Activated CD8-positive, alpha-beta T cell treated with anti-CD3 and anti-CD28 coated beads for 36 hours (primary cell): Measurements from ENCODE around the gene ANKFY1. TPM values are rescaled to one million over a fixed set of nuclear protein-coding genes. Genes with fewer than 3 reads are reported as not detected.
"Not testable (repeated sequence)": the region's sequence is repeated elsewhere in the genome, so short reads cannot be mapped to it uniquely, and the experiment has no call there.

Experiments used
- ATAC-seq: fragments of 200-7000 bp; cut with Tn5 transposase; one replicate; pipeline ENCODE4 v1.10.0; 2021; ENCODE audit warnings: mild to moderate bottlenecking, moderate library complexity
- CTCF ChIA-PET: fragments of 350-600 bp; sonication (Branson Sonifier 250); formaldehyde crosslinking; loops from one replicate; lab custom pipeline; 2021; ENCODE audit warnings: antibody characterized with exemption; lab: Charles Lee
- POLR2A ChIA-PET: fragments of 350-600 bp; sonication (Branson Sonifier 250); formaldehyde crosslinking; loops from one replicate; lab custom pipeline; 2021; ENCODE audit warnings: antibody characterized with exemption; lab: Charles Lee
- DNase-seq: peaks from one replicate; pipeline ENCODE4 v3.0.0-alpha.2; 2020
- H3K27ac Mint-ChIP-seq: one replicate; pipeline ENCODE4 v1.8.0; 2021; ENCODE audit warnings: mild to moderate bottlenecking, mixed read lengths
- H3K27me3 Mint-ChIP-seq: one replicate; pipeline ENCODE4 v1.8.0; 2021; ENCODE audit warnings: mixed read lengths
- H3K36me3 Mint-ChIP-seq: one replicate; pipeline ENCODE4 v1.8.0; 2021; ENCODE audit warnings: low read depth, mixed read lengths
- H3K4me1 Mint-ChIP-seq: one replicate; pipeline ENCODE4 v1.8.0; 2021; ENCODE audit warnings: low read depth, mixed read lengths
- H3K4me3 Mint-ChIP-seq: one replicate; pipeline ENCODE4 v1.8.0; 2021; ENCODE audit warnings: mild to moderate bottlenecking, moderate library complexity, mixed read lengths
- H3K9me3 Mint-ChIP-seq: one replicate; pipeline ENCODE4 v1.8.0; 2021; ENCODE audit warnings: mixed read lengths
- intact Hi-C: fragments of 100-400 bp; cut with micrococcal nuclease; formaldehyde crosslinking; loops from one replicate; pipeline ENCODE4 v1.10.0; 2022
- total RNA-seq, 2 experiments: library from RNA; stranded (reverse); gene quantifications; one replicate each; pipeline ENCODE4 v1.2.3, GENCODE V29; 2021
- TF ChIP-seq, protein P1 (sequence below): fragments of 200-600 bp; IDR thresholded peaks from one replicate; pipeline ENCODE4 v1.8.0; 2022; ENCODE audit warnings: antibody characterized with exemption, mild to moderate bottlenecking

Gene ANKFY1
- total RNA-seq, 2 experiments from 2014 or later = 46.3 to 46.8 TPM

DNA sequence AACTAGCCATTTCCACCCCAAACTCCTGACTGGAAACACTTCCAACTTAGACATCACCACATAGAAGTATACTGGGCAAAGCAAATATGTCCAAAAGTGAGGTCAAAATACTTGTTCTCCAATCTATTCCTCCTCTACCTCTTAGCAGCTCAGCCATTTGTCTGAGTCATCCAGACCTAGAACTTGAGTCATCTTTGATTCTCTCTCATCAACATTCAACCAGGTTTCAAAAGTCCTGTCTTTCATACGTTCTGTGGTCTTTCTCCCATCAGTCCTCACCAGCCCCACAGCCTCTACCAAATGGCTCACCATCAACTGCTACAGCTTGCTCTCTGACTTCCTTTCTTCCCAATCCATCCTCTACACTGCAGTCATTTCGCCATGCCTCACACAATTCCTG is 6.8 kb downstream of the ANKFY1 start:
- peak; percentile 66 for ATAC-seq
- TF ChIP-seq, protein P1, sequence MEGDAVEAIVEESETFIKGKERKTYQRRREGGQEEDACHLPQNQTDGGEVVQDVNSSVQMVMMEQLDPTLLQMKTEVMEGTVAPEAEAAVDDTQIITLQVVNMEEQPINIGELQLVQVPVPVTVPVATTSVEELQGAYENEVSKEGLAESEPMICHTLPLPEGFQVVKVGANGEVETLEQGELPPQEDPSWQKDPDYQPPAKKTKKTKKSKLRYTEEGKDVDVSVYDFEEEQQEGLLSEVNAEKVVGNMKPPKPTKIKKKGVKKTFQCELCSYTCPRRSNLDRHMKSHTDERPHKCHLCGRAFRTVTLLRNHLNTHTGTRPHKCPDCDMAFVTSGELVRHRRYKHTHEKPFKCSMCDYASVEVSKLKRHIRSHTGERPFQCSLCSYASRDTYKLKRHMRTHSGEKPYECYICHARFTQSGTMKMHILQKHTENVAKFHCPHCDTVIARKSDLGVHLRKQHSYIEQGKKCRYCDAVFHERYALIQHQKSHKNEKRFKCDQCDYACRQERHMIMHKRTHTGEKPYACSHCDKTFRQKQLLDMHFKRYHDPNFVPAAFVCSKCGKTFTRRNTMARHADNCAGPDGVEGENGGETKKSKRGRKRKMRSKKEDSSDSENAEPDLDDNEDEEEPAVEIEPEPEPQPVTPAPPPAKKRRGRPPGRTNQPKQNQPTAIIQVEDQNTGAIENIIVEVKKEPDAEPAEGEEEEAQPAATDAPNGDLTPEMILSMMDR = no peak
- Mint-ChIP-seq H3K36me3 (peaks cover 49% of the 10 kb centered on the region), H3K4me1 (peaks cover 47% of the 10 kb centered on the region), H3K9me3 (peaks cover 9% of the 10 kb centered on the region), H3K27ac (peak overlapping the region; percentile 0), H3K27me3 (no peaks in the 10 kb centered on the region), H3K4me3 (no peak overlapping the region)
- ChIA-PET CTCF (interaction anchor here (1.1 to 4.8 kb wide), 2 partner anchors 7 to 10 kb away, joined by 3 to 37 read pairs; no protein-coding TSS in a partner anchor), POLR2A (interaction anchor here (1.3 to 2.2 kb wide), 2 partner anchors 11 to 12 kb away, joined by 3 to 6 read pairs; no protein-coding TSS in a partner anchor)
- intact Hi-C loops = no loop called here
- no peak for DNase-seq

DNA sequence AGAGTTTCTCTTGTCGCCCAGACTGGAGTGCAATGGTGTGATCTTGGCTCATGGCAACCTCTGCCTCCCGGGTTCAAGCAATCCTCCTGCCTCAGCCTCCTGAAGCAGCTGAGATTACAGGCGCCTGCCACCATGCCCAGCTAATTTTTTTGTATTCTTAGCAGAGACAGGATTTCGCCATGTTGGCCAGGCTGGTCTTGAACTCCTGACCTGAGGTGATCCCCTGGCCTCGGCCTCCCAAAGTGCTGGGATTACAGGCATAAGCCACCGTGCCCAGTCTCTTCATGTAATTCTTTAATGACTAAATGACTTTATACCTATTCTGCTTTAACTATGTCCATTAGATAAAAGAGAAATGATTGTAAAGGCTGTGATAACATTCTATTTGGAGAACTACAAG is 8.5 kb downstream of the ANKFY1 start:
- intact Hi-C loops, CTCF ChIA-PET, H3K9me3 Mint-ChIP-seq, ATAC-seq, H3K27ac Mint-ChIP-seq, DNase-seq, H3K27me3 Mint-ChIP-seq, H3K4me3 Mint-ChIP-seq: not testable (repeated sequence)
- H3K4me1 Mint-ChIP-seq = peaks cover 46% of the 10 kb centered on the region
- POLR2A ChIA-PET = interaction anchor here (2.0 to 2.2 kb wide), 2 partner anchors 8 to 10 kb away, joined by 5 to 6 read pairs; partner anchors contain the start of gene ANKFY1
- H3K36me3 Mint-ChIP-seq = peaks cover 38% of the 10 kb centered on the region

DNA sequence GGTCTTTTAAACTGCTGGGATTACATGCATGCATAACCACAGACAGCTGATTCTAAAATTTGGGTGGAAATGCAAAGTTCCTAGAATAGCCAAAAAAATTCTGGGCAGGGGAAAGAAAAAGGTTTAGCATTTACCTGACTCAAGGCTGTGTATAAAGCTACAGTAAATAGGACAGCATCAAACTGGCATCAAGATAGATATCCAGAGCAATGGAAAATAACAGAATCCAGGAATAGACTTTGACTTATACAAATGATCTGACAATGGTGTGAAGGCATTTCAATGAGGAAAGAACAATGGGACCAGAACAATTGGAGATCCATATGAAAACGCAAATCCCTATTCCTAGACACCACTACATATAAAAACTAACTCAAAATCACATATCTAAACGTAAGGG is 12.9 kb downstream of the ANKFY1 start:
- Mint-ChIP-seq H3K27ac (no peak overlapping the region), H3K4me1 (peaks cover 49% of the 10 kb centered on the region), H3K27me3 (no peaks in the 10 kb centered on the region), H3K9me3 (no peaks in the 10 kb centered on the region), H3K36me3 (peaks cover 11% of the 10 kb centered on the region), H3K4me3 (no peak overlapping the region)
- intact Hi-C loops = no loop called here
- ChIA-PET CTCF (interaction anchor here (1.3 to 5.4 kb wide), 8 partner anchors 8 to 53 kb away, joined by 3 to 37 read pairs (median 12); no protein-coding TSS in a partner anchor), POLR2A (interaction anchor here (1.2 kb wide), 1 partner anchor 12 kb away, joined by 6 read pairs; the partner anchor contains the start of gene ANKFY1)
- DNase-seq (no peak), ATAC-seq (no peak)
- TF ChIP-seq, protein P1 = no peak

DNA sequence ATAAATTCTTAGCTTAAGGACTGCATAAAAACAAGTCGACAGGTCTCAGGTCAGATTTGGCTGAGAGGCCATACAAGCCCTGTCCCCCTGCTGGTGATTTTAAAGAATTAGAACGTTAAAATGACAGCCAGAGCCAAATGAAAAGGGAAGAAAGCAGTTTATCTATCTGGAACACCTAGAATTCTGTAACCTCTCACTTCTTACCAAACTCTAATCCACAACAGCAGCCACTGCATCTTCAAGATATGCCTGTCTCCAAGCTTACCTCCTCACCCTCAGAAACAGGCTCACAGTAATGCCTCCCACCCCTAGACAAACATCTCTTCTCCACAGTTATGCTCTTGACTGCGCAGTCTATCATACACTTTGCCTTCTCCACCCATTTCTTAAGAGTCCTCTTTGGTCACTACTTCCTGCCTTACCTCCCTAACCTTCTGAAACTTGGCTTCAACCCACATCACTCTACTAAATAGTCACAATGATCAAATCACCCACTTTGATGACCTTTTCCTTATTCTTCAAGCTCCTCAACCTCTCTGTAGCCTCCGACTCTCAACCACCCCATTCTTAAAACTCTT is 14.2 kb downstream of the ANKFY1 start:
- Mint-ChIP-seq H3K9me3 (no peaks in the 10 kb centered on the region), H3K4me1 (peaks cover 41% of the 10 kb centered on the region), H3K27ac (no peak overlapping the region), H3K36me3 (peaks cover 7% of the 10 kb centered on the region), H3K27me3 (no peaks in the 10 kb centered on the region), H3K4me3 (no peak overlapping the region)
- DNase-seq = no peak
- intact Hi-C loops = no loop called here
- ATAC-seq = no peak
- ChIA-PET POLR2A (interaction anchor here (1.0 to 1.2 kb wide), 3 partner anchors 14 to 17 kb away, joined by 4 to 6 read pairs (median 4); partner anchors contain the start of gene ANKFY1), CTCF (interaction anchor here (0.6 to 5.4 kb wide), 18 partner anchors 9 to 166 kb away, joined by 3 to 37 read pairs (median 4); no protein-coding TSS in a partner anchor)
- TF ChIP-seq, protein P1 = peak; percentile 52

DNA sequence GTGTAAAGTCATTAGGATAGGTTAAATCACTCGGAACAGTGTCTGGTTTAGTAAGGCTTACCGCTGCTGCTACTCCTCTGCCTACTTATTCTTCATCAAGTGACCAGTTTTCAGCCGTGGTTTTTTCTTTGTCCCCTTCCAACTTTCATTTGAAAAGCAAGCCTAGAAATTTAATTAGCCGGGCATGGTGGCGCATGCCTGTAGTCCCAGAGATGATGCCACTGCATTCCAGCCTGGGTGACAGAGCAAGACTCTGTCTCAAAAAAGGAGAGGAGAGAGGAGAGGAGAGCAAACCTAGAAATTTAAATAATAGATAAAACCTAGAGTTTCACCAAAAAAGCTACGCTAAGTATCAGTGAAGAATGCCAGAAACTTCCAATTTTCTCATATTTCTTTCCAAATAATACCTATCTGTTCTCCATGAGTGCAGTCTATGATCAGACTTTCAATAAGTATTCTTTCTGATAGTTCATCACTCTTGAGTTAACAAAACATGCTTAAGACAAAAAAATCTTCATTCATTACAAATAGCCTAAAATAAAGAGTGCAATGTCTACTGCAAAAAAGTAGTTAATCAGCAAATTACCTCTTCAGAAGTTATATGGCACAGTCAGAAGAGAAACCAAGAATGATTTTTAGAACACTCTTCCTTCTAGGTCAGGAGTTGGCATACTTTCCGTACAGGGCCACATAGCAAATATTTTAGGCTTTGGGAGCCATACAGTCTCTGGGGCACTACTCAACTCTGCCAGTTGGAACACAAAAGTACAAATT is 15.1 kb downstream of the ANKFY1 start:
- Mint-ChIP-seq H3K27me3 (no peaks in the 10 kb centered on the region), H3K36me3 (peaks cover 6% of the 10 kb centered on the region), H3K4me1 (peaks cover 40% of the 10 kb centered on the region), H3K27ac (no peak overlapping the region), H3K9me3 (no peaks in the 10 kb centered on the region), H3K4me3 (no peak overlapping the region)
- POLR2A ChIA-PET = interaction anchor here (1.0 to 1.1 kb wide), 2 partner anchors 15 to 17 kb away, joined by 4 read pairs; no protein-coding TSS in a partner anchor
- DNase-seq (no peak), ATAC-seq (no peak)
- intact Hi-C loops = no loop called here
- TF ChIP-seq, protein P1 = no peak
- CTCF ChIA-PET = interaction anchor here (0.6 to 5.4 kb wide), 15 partner anchors 8 to 106 kb away, joined by 3 to 37 read pairs (median 5); no protein-coding TSS in a partner anchor
